GM10248 (cell line): ENCODE data around the gene PHEX.

ENCODE experiments used
- CTCF ChIA-PET: fragments of 300-600 bp; sonication (Branson Sonifier 250); formaldehyde crosslinking; extraction: SDS; loops from one replicate; lab custom pipeline; 2021; ENCODE audit warnings: antibody characterized with exemption; lab: Yijun Ruan, JAX
- POLR2A ChIA-PET: fragments of 350-650 bp; sonication (Branson Sonifier 250); formaldehyde crosslinking; extraction: SDS; loops from one replicate; lab custom pipeline; 2020; ENCODE audit warnings: antibody characterized with exemption; lab: Yijun Ruan, JAX
- DNase-seq: peaks from one replicate; pipeline ENCODE4 v3.0.0; 2012; ENCODE audit errors: extremely low spot score
- TF ChIP-seq, protein P1 (sequence below): IDR thresholded peaks from 2 replicates; pipeline ENCODE4 v1.5.1; 2012; ENCODE audit warnings: mild to moderate bottlenecking, low read depth; ENCODE audit errors: extremely low read depth, missing control alignments, control extremely low read depth

PHEX gene

DNA sequence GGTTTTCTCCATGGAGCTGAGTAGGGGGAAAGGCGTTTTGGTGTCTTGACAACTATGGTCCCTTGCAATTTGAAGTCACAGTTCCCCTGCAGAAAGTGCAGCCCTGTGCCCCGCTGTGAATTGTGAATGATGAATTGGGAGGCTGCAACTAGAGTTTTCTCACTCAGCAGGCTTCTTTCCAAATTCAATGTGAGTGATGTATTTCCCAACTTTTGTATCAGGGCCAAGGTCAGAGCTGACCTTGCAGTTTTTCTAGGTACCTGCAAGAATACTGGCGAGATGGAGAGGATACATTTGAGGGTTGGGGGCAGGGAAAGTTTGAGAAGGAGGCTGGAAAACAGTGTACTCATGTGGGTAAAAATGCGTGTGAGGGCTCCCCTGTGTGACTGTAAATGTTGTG, 11.7 kb downstream of the PHEX start:
- DNase-seq = no peak
- ChIA-PET POLR2A (no interaction called here), CTCF (no interaction called here)
- TF ChIP-seq, protein P1, sequence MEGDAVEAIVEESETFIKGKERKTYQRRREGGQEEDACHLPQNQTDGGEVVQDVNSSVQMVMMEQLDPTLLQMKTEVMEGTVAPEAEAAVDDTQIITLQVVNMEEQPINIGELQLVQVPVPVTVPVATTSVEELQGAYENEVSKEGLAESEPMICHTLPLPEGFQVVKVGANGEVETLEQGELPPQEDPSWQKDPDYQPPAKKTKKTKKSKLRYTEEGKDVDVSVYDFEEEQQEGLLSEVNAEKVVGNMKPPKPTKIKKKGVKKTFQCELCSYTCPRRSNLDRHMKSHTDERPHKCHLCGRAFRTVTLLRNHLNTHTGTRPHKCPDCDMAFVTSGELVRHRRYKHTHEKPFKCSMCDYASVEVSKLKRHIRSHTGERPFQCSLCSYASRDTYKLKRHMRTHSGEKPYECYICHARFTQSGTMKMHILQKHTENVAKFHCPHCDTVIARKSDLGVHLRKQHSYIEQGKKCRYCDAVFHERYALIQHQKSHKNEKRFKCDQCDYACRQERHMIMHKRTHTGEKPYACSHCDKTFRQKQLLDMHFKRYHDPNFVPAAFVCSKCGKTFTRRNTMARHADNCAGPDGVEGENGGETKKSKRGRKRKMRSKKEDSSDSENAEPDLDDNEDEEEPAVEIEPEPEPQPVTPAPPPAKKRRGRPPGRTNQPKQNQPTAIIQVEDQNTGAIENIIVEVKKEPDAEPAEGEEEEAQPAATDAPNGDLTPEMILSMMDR = no peak

DNA sequence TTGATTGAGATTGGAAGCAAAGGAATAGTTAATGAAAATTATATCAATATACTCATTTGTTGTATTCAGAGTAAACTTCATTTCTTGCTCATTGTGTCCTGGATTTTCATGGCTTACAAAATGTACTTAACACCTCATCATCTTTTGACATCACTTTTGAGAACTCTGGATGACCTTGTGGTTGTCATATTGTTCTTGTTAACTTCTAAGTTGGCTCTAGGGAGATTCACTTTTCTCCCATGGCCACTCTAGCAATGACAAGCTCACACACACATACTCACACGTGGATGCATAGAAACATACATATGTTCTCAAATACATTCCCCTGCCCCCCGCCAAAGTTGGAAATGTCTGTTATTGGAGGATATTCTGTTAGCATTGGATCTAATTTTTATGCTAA, 15.3 kb downstream of the PHEX start:
- TF ChIP-seq, protein P1 = no peak
- CTCF ChIA-PET = no interaction called here
- DNase-seq = no peak
- POLR2A ChIA-PET = no interaction called here

DNA sequence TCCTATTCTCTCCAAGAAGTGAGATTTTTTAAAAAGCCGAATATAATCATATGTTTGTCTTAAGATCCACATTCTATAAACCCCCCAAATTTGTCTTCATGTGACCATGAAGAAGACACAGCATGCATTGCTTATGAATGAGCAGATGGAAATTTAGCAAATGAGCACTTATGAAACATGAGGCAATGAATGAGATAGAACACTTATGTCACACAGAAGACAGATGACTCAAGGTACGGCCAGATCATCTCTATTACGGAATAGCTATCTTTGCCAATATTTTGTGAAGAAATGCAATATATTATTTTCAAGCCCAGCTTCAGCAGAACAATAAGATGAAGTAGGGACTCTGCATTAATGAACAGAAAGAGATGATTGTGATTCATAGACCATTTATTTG, 21.4 kb downstream of the PHEX start:
- TF ChIP-seq, protein P1 = no peak
- no peak for DNase-seq
- ChIA-PET POLR2A (no interaction called here), CTCF (interaction anchor here (1.0 kb wide), 1 partner anchor 16 kb away, joined by 3 read pairs; no protein-coding TSS in a partner anchor)

DNA sequence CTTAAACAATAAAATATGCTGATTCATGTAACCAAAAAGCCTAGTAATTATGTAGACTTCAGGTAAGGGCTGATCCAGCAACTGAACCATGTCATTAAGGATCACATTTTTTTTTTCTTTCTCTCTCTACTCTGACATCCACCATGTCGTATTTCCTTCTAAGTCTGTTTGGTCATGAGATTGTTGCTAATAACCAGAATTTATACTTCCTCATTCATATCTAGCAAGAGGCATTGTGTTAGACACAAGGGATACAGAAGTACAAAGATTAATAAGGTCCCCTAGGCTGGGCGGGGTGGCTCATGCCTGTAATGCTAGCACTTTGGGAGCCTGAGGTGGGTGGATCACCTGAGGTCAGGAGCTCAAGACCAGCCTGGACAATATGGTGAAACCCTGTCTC, 24.1 kb downstream of the PHEX start:
- POLR2A ChIA-PET = no interaction called here
- TF ChIP-seq, protein P1 = no peak
- no peak for DNase-seq
- CTCF ChIA-PET = interaction anchor here (1.4 kb wide), 1 partner anchor 72 kb away, joined by 3 read pairs; no protein-coding TSS in a partner anchor

DNA sequence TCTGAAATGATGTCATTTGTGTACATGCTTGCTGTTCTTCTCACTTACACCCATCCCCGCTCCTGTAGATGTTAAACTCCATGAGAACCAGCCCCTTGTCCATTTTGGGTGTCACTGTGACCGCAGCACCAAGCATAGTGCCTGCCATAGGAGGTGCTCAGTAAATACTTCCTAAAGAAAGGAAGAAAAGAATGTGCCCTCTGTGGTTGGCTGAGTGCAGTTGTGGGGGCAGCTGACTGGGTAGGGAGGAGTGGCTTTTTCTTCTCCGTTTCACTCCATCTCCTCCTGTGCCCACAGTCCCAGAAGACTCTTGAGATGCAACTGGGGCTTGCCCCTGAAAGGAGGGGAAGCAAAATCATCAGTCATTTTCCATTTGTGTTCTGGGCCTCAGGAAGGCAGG, 25.5 kb downstream of the PHEX start:
- ChIA-PET CTCF (no interaction called here), POLR2A (no interaction called here)
- DNase-seq = no peak
- TF ChIP-seq, protein P1 = no peak

DNA sequence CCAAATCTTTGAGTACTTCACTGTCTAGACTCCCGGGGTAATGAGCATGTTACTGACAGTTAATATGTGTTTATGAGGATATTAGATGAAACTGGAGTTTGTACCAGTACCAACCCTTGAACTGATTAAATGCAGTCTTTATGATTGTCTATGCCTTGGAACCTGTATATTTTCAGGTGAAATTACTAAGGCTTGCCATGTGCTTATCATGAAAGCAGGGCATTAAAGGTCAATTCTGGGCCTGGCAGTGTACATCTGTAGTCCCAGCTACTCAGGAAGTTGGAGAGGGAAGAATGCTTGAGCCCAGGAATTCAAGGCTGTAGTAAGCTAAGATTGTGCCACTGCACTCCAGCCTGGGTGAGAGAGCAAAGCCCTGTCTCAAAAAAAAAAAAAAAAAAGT, 27.6 kb downstream of the PHEX start:
- TF ChIP-seq, protein P1 = no peak
- no peak for DNase-seq
- POLR2A ChIA-PET = no interaction called here
- CTCF ChIA-PET = interaction anchor here (1.1 to 1.9 kb wide), 3 partner anchors 57 to 76 kb away, joined by 3 to 8 read pairs (median 5); no protein-coding TSS in a partner anchor
